Brain microvascular endothelial cell (primary cell): ENCODE measurements around the gene TIMM44.

Experiments used
- DNase-seq: peaks from one replicate; pipeline ENCODE4 v3.0.0-alpha.2; 2020
- H3K27ac ChIP-seq: fragments of 250-450 bp; sonication (Bioruptor Pico); 2 replicates; pipeline ENCODE4 v1.5.1; 2020; ENCODE audit warnings: mild to moderate bottlenecking, moderate library complexity
- H3K27me3 ChIP-seq: fragments of 250-450 bp; sonication (Bioruptor Pico); replicated peaks from 2 replicates; pipeline ENCODE4 v1.5.1; 2020; ENCODE audit warnings: mild to moderate bottlenecking
- H3K36me3 ChIP-seq: fragments of 250-450 bp; sonication (Bioruptor Pico); replicated peaks from 2 replicates; pipeline ENCODE4 v1.5.1; 2020; ENCODE audit warnings: mild to moderate bottlenecking
- H3K4me3 ChIP-seq: 2 replicates; pipeline ENCODE4 v1.5.1; 2011; ENCODE audit warnings: low read depth, mild to moderate bottlenecking, control low read depth, low read length, moderate library complexity
- CTCF ChIP-seq: IDR thresholded peaks from 2 replicates; pipeline ENCODE4 v1.5.1; 2011; ENCODE audit warnings: low read depth, mild to moderate bottlenecking, moderate library complexity, low read length, control low read depth, inconsistent platforms; ENCODE audit errors: missing control alignments
- in situ Hi-C: cut with HindIII; loops from 2 replicates; pipeline ENCODE4 v1.10.0; 2017; ENCODE audit warnings: low sequenced_read_pairs, low pct_ligation_motif_present

Gene TIMM44

DNA sequence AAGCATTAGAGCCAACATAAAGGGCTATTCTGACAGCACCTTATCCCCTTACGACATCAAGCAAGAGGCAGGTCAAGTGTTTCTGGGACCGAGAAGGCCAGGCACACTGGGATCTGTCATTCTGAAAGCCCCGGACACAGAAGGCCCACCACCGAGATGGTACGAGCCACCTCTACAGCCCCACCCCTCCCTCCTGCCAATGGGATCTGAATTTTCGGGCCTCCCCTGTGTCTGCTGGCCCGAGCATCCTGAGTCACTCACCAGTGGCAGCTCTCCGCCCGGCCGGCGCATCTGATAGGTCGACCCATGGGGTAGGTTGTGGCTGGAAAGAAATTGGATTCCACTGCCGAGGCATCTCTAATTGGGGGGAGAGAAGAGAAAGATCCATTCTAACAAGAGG lies 2.6 kb downstream of the TIMM44 start:
- in situ Hi-C loops: no loop called here
- H3K36me3 ChIP-seq: peaks cover 35% of the 10 kb centered on the region
- H3K27me3 ChIP-seq: no peaks in the 10 kb centered on the region

GRCh38 chr19:7934766-7935165 lies 8.7 kb downstream of the TIMM44 start:
- Histone ChIP-seq H3K4me3 (no peak overlapping the region), H3K27me3 (no peaks in the 10 kb centered on the region), H3K27ac (no peak overlapping the region), H3K36me3 (peaks cover 71% of the 10 kb centered on the region)
- no peak for DNase-seq
- TF ChIP-seq CTCF: no peak
- in situ Hi-C loops: no loop called here

More for the DNA sequence above, 2.6 kb downstream of the TIMM44 start:
- DNase-seq: no peak
- H3K4me3 ChIP-seq: no peak overlapping the region
- no peak for TF ChIP-seq CTCF
- H3K27ac ChIP-seq: no peak overlapping the region

DNA sequence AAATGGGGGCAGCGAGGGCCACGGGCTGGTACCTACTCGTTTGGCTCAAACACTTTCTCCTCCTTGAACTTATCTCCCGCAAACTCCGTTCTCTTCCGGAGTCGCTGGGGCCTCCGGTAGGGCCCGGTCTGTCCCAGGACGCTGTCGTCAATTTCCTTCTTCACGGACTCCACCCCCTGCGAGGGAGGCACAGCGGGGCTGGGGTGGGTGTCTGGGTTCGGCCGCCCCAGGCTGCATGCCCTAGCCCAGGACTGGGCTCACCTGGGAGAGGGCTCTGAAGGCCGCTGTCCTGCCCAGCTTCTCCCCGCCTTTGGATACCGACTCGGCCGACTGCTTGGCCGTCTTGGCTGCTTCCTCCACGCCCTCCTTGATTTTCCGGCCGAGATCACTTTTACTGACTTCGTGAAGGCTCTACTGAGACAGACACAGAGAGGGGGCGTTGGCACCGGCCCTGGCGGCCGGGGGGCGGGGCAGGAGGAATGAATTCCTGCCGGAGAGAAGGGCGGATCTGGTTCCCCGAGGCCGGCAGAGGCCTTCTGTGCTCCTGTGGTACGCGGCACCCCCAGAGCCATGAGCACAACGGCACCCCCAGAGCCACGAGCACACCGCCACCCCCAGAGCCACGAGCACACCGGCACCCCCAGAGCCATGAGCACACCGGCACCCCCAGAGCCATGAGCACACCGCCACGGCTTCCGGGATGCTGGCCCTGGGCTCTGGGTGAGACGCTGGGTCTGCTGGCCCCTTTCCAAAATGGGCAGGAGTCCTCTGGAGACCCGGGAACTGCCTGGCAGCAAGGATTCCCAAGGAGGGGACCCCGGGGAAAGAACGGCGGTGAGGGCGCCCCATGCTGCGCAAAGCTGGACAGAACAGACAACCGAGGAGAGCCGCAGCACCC lies 9.4 kb downstream of the TIMM44 start:
- TF ChIP-seq CTCF: no peak
- in situ Hi-C loops: no loop called here
- Histone ChIP-seq H3K27me3 (no peaks in the 10 kb centered on the region), H3K36me3 (peaks cover 70% of the 10 kb centered on the region), H3K27ac (no peak overlapping the region), H3K4me3 (no peak overlapping the region)
- no peak for DNase-seq

DNA sequence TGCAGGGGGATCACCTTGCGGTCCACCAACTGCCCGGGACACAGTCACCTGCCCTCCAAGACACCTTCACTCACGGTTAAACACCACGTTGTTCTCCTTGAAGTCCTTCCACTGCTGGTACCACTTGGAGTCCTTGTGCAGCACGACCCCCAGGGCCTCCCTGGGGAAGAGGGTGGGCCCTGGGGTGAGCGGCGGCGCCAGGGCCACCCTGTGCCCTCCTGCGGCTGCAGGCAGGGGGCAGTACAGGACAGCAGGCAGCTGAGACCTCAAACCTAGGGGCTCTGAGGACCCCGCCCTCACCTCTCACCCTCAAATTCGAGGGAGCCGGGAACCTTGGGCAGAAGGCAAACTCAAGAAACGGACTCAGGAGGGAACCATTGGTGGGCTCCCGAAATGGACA lies 10.1 kb downstream of the TIMM44 start:
- Histone ChIP-seq H3K27me3 (no peaks in the 10 kb centered on the region), H3K4me3 (no peak overlapping the region), H3K27ac (no peak overlapping the region), H3K36me3 (peaks cover 68% of the 10 kb centered on the region)
- in situ Hi-C loops: no loop called here
- no peak for DNase-seq
- TF ChIP-seq CTCF: peak; percentile 60

DNA sequence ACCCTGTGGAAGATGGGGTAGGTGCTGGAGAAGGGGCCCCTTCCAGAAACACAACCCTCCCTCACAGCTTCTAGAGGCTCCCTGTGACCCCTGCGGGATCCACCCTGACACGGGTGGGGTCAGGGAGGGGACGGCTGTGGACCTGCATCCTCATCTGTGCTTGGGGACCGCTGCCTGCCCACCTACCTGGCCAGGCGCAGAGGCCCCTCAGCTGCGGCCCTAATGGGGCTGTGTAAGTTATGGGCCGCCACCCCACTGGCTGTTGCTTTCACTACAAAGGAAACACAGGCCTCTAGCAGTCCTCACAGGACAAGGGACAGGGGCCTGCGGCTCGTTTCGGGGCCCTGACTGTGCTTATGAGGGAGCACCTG lies 10.6 kb downstream of the TIMM44 start:
- Histone ChIP-seq H3K36me3 (peaks cover 64% of the 10 kb centered on the region), H3K27ac (no peak overlapping the region), H3K27me3 (no peaks in the 10 kb centered on the region), H3K4me3 (no peak overlapping the region)
- no peak for TF ChIP-seq CTCF
- no peak for DNase-seq
- in situ Hi-C loops: no loop called here

GRCh38 chr19:7932276-7932929 lies 11.1 kb downstream of the TIMM44 start:
- DNase-seq: no peak
- peaks cover 61% of the 10 kb centered on the region for H3K36me3 ChIP-seq

More at GRCh38 chr19:7932276-7932929, 11.1 kb downstream of the TIMM44 start:
- no peaks in the 10 kb centered on the region for H3K27me3 ChIP-seq
- no peak overlapping the region for H3K27ac ChIP-seq
- no peak for TF ChIP-seq CTCF
- in situ Hi-C loops: no loop called here
- H3K4me3 ChIP-seq: no peak overlapping the region
